Dedifferentiated amniotic fluid mesenchymal stem cell (primary cell): ENCODE results near the gene SOWAHC.
"Not testable (repeated sequence)": the region's sequence is repeated elsewhere in the genome, so short reads cannot be mapped to it uniquely, and the experiment has no call there.

ENCODE experiments used
- DNase-seq: peaks from one replicate; pipeline ENCODE4 v3.0.0-alpha.2; 2016; ENCODE audit errors: extremely low spot score

The SOWAHC gene

DNA sequence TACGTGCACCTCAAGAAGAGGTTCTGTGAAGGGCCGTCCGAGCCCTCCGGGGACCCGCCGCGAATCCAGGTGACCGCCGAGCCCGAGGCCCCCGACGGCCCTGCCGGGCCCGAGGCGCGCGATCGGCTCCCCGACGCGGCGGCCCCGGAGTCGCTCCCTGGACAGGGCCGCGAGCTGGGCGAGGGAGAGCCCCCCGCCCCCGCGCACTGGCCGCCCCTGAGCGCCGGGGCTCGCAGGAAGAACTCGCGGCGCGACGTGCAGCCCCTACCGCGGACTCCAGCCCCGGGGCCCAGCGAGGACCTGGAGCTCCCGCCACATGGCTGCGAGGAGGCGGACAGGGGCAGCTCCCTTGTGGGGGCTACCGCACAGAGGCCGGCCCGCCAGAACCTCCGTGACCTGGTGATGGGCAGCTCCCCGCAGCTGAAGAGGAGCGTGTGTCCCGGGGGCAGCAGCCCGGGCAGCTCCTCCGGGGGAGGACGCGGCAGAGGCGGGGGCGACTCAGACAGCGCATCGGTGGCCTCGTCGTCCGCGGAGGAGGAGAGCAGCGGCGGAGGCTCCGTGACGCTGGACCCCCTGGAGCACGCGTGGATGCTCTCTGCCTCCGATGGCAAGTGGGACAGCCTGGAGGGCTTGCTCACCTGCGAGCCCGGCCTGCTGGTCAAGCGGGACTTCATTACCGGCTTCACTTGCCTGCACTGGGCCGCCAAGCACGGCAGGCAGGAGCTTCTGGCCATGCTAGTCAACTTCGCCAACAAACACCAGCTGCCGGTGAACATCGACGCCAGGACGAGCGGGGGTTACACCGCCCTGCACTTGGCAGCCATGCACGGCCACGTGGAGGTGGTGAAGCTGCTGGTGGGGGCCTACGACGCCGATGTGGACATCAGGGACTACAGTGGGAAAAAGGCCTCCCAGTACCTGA is 812 bp downstream of the SOWAHC start:
- no peak for DNase-seq

DNA sequence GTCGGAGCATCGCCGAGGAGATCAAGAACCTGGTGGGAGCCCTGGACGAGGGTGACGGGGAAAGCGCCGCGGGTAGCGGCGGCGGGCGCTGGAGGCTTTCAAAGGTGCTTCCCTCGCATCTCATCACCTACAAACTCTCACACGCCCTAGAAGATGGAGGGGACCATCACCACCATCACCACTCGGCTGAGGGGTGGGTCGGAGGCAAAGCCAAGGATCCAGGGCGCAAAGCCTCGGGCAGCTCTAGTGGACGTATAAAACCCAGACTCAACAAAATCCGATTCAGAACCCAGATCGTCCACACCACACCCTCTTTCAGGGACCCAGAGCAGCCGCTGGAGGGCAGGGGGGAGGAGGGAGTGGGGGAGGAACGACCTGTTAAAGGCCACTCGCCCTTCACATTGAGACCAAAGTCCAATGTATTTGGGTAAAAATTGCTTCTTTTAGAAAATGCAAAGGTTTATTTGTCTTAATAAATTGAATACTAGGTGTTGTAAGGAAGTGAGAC is 1.5 kb downstream of the SOWAHC start:
- no peak for DNase-seq

DNA sequence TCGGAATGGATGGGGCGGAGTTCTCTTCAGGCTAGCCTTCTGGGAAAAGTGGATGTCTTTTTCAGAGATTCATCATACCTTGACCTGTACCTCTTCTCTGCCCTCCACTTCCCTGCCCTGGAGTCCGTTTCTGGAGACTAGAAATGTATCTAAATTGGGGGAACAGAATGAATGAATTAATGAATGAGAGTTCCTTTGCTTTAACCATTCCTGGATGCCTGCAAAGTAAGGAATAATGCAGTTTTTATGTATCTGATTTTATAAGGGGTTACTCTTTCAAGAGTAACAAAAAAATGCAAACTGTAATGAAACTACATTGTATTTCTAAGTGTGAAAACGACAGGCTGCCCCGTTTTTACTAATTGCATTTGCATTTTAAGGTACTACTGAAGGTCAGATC is 2.0 kb downstream of the SOWAHC start:
- no peak for DNase-seq

DNA sequence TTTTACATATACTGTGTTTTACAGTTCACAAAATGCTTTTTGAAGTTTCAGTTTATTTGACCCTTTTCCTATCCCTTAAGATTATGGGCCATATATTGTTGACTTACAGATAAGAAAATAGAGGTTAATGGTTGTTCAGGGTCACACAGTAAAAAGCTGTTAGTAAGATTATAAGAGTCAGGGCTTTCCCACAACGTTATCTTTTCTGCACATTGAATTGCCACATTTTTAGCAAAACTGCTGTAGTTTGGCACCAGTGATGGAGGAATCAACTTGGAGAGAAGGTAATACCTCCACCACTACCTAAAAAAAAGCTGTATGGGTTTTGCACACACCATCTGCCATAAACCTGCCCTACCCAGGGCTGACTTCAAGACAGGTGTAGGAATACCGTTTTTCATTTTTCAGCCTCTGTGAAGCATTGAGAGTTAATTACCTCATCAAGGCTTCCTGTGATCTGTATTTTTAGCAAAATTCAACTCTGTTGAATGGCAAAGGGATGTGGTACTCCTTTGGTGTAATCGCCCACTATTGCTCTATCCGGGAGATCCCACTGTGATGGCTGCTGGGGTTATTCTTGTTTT is 5.0 kb downstream of the SOWAHC start:
- DNase-seq = no peak

DNA sequence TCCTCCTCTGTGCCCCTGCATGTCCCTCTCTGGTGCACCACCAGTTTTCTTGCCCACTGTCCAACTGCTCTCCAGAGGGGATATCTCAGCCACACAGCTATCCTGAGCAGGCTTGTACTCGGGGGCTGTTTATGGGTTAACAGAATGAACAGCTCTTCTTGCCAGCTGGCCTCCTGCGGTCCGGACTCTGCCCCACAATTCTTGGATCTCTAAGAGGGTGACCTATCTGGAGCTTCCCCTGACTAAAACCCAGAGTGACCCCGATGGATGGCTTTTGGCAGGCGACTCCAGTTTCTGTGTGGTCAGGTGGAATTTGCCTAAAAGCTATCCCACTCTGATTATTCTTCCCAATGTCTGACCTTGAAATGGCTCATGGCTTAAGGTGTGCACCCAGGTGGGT is 9.1 kb downstream of the SOWAHC start:
- DNase-seq = no peak

DNA sequence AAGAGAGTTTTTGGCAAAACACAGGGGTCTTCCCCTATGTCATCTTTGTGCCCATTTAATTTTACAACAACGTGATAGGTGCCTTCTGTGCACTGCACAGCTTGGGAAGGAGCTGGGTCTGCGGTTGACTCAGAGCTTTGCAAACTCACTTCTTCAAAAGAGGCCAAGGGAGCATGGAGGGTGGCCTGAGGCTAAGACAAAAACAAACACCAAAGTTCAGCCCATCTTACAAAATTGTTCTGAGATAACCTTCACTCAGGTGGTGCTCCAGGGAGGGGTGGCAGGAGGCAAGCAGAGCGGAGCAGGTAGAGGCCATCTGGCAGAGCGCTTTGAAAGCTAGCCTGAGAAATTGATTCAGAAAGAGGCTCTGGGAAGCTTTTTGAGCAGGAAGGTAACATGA is 9.8 kb downstream of the SOWAHC start:
- DNase-seq = no peak

DNA sequence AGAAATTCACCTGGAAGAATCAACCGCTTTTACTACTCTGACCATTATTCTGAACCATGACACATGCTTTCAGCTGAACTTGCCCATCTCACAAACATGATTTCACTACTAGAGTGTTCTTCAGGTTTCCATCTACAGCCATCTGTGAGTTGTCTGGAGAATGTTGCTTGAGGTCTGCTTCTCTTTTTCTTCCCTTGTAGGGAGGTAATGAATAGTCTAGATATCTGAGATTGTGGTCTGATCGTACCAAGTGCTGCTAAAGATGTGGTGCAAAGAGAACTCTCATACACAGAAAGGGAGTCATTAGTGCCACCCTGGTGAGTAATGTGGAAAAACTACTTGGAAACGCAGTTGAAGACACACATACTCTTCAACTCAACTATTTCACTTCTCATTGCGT is 10.2 kb downstream of the SOWAHC start:
- DNase-seq = no peak

DNA sequence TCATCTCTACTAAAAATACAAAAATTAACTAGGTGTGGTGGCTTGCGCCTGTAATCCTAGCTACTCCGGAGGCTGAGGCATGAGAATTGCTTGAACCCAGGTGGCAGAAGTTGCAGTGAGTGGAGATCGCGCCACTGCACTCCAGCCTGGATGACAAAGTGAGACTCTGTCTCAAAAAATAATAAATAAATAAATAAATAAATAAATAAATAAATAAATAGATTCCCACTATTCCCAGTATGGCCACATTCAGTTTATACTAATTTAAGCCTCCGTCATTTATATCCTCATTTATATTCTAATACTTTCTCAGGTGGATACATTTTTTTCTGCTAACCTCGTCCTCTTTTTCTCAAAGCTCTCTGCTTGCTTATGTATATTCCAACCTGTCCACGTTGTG is 14.2 kb downstream of the SOWAHC start:
- DNase-seq = not testable (repeated sequence)

DNA sequence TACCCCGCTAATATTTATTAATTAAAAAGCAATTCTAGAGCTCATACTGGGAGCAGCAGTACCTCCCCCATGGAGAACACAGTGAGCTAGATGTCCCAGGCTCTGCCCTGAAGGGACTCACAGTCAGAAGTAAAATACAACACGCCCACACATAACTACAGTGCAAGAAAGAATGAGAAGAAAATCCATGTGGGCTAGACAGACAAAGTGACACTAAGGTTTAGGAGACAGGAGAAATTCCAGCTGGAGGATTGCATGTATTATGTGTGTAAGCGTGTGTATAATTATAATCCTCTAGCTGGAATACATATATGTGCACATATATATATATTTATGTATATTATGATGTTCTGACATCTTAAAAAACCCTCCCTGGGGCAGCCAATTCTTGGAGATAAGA is 15.7 kb downstream of the SOWAHC start:
- DNase-seq = no peak

DNA sequence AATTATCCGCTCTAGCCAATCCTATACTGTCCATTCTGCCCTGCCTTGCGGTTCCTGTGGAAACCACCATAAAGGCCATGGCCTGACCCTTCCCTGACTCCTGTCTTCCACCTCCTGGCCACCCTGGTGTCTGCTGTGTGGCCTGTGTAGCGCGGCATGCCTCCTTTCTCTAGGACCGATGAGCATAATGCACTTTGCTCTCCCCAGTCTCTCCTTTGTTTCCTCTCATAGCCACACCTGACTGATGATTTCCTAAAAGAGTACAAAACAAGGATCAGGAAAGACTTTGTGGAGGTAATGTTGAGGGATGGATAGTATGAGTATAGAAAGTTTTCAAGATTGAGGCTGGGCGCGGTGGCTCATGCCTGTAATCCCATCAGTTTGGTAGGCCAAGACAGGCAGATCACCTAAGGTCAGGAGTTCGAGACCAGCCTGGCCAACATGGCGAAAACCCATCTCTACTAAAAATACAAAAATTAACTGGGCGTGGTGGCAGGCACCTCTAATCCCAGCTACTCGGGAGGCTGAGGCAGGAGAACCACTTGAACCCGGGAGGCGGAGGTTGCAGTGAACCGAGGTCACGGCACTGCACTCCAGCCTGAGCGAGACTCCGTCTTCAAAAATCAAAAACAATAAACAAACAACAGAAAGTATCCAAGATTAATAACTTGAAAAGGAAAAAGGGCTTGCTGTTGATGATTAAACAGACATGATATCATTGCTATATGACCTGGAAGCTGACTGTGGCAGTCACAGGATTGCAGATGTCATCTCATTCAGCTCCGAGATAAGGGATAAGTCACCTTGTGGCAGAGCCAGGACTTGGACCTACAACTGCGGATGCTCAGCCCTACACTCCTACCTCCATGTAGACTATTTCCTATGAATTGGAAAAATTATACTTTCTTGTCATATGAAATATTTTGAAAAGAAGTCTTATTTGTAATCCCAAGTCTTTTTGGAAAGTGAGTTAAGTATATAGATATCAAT is 16.6 kb downstream of the SOWAHC start:
- no peak for DNase-seq

DNA sequence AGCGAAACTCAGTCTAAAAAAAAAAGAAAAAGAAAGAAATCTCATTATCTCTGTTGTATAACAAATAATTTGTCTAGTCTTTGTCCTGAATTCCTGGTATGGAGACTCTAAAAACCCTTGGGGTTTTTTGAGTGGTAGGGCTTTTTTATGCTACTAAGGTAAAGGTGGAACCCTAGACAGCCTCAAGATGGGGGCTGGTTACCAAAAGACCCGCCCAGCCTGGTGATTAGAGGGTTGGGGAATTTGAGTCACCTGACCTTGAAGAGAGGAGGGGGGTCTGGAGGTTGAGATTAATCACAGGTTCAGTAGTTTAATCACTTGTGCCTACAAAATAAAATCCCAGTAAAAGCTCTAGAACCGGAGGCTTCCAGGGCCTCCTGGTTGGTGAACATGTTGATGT is 17.6 kb downstream of the SOWAHC start:
- no peak for DNase-seq

DNA sequence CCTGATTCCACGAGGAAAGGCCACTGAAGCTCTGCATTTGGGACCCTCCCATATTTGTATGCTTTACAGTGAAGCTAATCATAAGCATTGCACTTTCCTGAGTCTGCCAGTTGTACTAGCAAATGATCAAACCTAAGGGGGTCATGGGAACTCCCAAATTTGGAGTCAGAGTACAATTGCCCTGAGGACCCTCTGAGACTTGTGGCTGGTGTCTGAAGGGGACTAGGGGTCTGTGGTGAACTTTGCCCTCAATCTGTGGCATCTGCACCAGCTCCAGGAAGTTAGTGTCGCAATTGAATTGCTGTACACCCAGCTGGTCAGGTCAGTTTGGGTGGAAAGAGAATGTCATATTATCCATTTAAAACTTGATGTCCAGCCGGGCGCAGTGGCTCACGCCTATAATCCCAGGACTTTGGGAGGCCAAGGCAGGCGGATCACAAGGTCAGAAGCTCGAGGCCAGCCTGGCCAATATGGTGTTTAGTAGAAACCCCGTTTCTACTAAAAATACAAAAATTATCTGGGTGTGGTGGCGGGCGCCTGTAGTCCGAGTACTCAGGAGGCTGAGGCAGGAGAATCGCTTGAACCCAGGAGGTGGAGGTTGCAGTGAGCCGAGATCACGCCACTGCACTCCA is 18.1 kb downstream of the SOWAHC start:
- no peak for DNase-seq

DNA sequence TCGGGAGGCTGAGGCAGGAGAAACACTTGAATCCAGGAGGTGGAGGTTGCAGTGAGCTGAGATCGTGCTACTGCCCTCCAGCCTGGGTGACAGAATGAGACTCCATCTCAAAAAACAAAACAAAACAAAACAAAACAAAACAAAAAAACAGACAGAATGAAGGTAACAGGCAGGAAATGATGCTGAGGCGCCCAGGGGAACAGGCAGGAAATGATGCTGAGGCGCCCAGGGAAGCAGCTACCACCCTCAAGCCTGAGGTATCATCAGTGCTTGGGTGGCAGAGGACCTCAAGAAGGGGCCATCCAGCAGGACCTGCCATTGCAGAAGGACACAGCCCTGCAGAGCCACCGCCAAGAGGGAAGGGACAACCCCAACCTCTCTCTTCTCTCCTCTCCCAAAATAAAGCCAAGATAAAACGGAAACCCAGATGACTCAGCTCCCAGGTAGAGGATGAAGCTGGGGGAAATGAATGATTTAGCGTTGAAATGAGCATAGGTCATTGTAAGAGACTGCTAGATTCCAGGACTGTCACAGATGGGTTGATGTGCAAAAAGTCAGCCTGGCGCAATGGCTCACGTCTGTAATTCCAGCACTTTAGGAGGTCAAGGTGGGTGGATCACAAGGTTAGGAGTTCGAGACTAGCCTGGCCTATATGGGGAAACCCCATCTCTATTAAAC is 19.3 kb downstream of the SOWAHC start:
- DNase-seq = no peak

DNA sequence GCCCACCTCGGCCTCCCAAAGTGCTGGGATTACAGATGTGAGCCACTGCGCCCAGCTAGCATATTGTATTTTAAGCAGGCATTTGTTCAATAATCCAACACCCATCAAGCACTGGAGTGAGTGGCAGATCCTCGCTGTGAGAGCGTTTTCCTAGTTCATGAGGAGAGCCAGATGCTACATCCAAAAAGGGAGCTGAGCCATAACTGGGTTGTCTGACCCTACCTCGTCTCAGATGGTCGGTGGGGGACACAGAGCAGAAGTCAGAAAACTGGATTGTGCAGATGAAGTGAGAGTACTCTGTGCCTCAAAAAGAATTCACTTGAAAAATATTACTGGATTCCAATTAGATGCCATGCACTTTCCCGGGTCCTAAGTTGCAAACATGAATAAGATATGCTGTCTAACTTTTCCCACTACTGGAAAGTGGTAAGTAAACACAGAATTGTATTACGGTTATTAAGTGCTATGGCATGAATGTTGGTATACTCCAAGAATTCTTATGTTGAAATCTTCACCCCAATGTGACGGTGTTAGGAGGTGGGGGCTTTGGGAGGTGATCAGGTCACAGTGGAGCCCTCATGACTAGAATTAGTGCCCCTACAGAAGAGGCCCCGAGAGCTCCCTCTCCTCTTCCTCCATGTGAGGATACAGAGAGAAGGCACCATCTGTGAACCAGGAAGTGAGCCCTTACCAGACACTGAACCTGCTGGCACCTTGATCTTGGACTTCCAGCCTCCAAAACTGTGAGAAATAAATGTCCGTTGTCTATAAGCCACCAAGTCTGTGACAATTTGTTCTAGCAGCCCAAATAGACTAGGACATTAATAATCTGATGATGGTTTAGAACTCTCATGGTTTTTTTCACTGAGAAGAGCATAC is 21.5 kb downstream of the SOWAHC start:
- no peak for DNase-seq

DNA sequence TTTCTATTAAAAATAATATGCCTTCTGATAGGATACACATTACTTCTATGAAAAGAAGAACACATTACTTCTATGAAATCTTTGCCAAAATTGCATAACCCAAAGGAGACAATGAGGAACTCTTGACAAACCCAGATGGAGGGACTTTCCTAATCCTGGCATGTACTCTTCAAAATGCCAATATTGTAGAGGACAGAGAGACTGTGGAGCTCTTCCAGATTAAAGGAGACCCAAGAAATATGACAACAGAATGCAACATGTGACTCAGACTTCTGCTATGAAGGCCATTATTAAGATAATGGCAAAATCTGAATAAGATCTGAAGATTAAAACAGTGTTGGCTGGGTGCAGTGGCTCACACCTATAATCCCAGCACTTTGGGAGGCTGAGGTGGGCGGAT is 22.2 kb downstream of the SOWAHC start:
- no peak for DNase-seq

DNA sequence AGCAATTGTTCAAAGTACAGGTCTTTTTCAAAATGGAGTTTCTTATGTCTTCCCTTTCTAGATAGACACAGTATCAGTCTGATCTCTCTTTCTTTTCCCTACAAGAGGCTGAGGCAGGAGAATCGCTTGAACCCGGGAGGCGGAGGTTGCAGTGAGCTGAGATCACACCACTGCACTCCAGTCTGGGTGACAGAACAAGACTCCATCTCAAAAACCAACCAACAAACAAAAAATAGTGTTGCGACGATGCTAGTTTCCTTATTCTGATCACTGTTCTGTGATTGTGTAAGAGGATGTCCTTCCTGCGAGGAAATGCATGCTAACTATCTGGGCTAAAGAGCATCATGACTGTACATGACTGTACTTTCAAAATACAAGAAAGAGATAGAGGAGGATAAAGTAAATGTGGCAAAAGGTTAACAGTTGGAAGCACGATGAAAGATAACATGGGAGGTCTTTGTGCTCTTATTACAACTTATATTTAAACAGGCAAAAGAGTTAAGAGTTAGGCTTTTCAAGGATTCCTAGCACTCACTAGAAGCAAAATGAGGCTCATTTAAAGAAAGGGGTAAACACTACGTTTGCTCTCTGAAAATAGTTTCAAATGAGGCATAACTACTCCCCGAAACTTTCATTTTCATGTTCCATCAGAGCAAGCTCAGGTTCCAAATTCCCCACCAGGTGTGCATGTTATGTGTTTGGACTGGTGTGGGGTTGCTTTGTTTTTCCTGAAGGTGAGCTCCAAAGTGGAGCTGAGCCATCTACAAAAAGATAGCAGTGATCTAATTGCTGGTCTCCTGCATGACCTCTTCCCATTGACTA is 23.8 kb downstream of the SOWAHC start:
- no peak for DNase-seq

DNA sequence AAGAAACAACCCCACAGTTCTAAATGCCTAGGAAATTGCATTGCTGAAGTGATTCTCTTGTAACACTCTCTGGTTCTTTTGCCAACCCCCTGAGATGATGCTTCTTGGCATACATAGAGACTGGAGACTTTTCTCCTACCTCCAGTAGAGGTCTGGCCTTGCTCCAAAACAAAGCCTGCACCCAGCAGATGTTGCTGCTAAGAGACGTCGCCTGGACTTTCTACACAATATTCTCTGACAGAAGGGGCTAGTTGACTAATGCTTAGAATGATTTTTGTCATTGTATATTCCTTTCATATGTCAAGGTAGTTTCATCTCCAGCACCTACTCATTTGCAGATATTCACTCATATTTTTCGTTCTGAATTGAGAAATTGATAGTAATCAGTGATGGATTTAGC is 24.6 kb downstream of the SOWAHC start:
- no peak for DNase-seq

DNA sequence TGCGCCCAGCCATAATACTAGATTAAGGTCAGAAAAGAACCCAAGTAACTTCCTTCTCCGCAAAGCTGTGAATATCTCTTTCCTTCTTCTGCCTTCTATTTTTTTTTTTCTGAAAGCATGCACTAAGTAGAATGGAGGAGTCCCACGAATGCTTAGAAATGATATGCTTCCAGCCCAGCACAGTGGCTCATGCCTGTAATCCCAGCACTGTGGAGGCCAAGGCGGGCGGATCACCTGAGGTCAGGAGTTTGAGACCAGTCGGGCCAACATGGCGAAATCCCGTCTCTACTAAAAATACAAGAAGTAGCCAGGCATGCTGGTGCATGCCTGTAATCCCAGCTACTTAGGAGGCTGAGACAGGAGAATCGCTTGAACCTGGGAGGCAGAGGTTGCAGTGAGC is 25.8 kb downstream of the SOWAHC start:
- DNase-seq = not testable (repeated sequence)
